ENCODE measurements around the gene CST9L.

Gene CST9L

GRCh38 chr20:23547613-23548012 is 20.7 kb downstream of the CST9L start:
- no peak for DNase-seq (ENCODE audit: low read depth in 2 of 2)

- DNase-seq (ENCODE audit: low read depth in 2 of 2) = no peak
Observed at GRCh38 chr20:23546435-23547144, 21.7 kb downstream of the CST9L start.

- DNase-seq (ENCODE audit: low read depth in 2 of 2) = no peak
Observed at GRCh38 chr20:23544133-23544532, 24.2 kb downstream of the CST9L start.

- DNase-seq (ENCODE audit: low read depth in 2 of 2) = no peak
Observed at GRCh38 chr20:23542801-23543200, 25.5 kb downstream of the CST9L start.

- DNase-seq (ENCODE audit: low read depth in 2 of 2) = no peak
Observed at GRCh38 chr20:23541776-23542175, 26.5 kb downstream of the CST9L start.

- no peak for DNase-seq (ENCODE audit: low read depth in 2 of 2)
Observed at GRCh38 chr20:23541330-23541729, 27.0 kb downstream of the CST9L start.

GRCh38 chr20:23540624-23541023 is 27.7 kb downstream of the CST9L start:
- no peak for DNase-seq (ENCODE audit: low read depth in 2 of 2)

GRCh38 chr20:23537030-23537429 is 31.3 kb downstream of the CST9L start:
- DNase-seq (ENCODE audit: low read depth in 2 of 2) = no peak

GRCh38 chr20:23536328-23536974 is 31.8 kb downstream of the CST9L start:
- DNase-seq (ENCODE audit: low read depth in 2 of 2) = no peak

- DNase-seq (ENCODE audit: low read depth in 2 of 2) = no peak
Observed at GRCh38 chr20:23534801-23535593, 33.3 kb downstream of the CST9L start.

GRCh38 chr20:23533161-23533560 is 35.1 kb downstream of the CST9L start:
- no peak for DNase-seq (ENCODE audit: low read depth in 2 of 2)

GRCh38 chr20:23532533-23532932 is 35.8 kb downstream of the CST9L start:
- no peak for DNase-seq (ENCODE audit: low read depth in 2 of 2)

GRCh38 chr20:23530937-23531567 is 37.2 kb downstream of the CST9L start:
- no peak for DNase-seq (ENCODE audit: low read depth in 2 of 2)

- DNase-seq (ENCODE audit: low read depth in 2 of 2) = no peak
Observed at GRCh38 chr20:23528867-23529431, 39.3 kb downstream of the CST9L start.

- no peak for DNase-seq (ENCODE audit: low read depth in 2 of 2)
Observed at GRCh38 chr20:23526850-23527249, 41.4 kb downstream of the CST9L start.

GRCh38 chr20:23524146-23524545 is 44.1 kb downstream of the CST9L start:
- no peak for DNase-seq (ENCODE audit: low read depth in 2 of 2)

GRCh38 chr20:23520185-23520584 is 48.1 kb downstream of the CST9L start:
- no peak for DNase-seq (ENCODE audit: low read depth in 2 of 2)

- DNase-seq (ENCODE audit: low read depth in 2 of 2) = no peak
Observed at GRCh38 chr20:23519556-23519955, 48.7 kb downstream of the CST9L start.

GRCh38 chr20:23517719-23518118 is 50.6 kb downstream of the CST9L start:
- no peak for DNase-seq (ENCODE audit: low read depth in 2 of 2)

- no peak for DNase-seq (ENCODE audit: low read depth in 2 of 2)
Observed at GRCh38 chr20:23515250-23515939, 52.9 kb downstream of the CST9L start.

GRCh38 chr20:23514848-23515247 is 53.4 kb downstream of the CST9L start:
- no peak for DNase-seq (ENCODE audit: low read depth in 2 of 2)
